Muscle layer of duodenum (tissue), 2 donors: ENCODE measurements around the gene CLCN1.
"Not testable (repeated sequence)": the region's sequence is repeated elsewhere in the genome, so short reads cannot be mapped to it uniquely, and the experiment has no call there.

ENCODE experiments used
- H3K27ac ChIP-seq: one replicate; pipeline ENCODE4 v1.7.0; 2013; ENCODE audit warnings: mild to moderate bottlenecking, low read length
- H3K27me3 ChIP-seq: one replicate; pipeline ENCODE4 v1.7.0; 2013; ENCODE audit warnings: low read depth, mild to moderate bottlenecking, control low read depth, low read length
- H3K36me3 ChIP-seq, 2 donors: one replicate each; pipeline ENCODE4 v1.7.0; 2013; ENCODE audit warnings: low read length in 2 of 2, control low read depth in 1 of 2, mild to moderate bottlenecking in 1 of 2; ENCODE audit not compliant: insufficient read depth in 2 of 2, control insufficient read depth in 1 of 2
- H3K4me1 ChIP-seq, 2 donors: one replicate each; pipeline ENCODE4 v1.7.0; 2013; ENCODE audit warnings: low read length in 2 of 2, mild to moderate bottlenecking in 2 of 2, control low read depth in 1 of 2, moderate library complexity in 1 of 2; ENCODE audit not compliant: insufficient read depth in 2 of 2, control insufficient read depth in 1 of 2
- H3K4me3 ChIP-seq, 2 donors: one replicate each; pipeline ENCODE4 v1.7.0; 2013; ENCODE audit warnings: low read length in 2 of 2, low read depth in 1 of 2, mild to moderate bottlenecking in 1 of 2
- H3K9me3 ChIP-seq, 2 donors: one replicate each; pipeline ENCODE4 v1.7.0; 2013; ENCODE audit warnings: low read length in 2 of 2, control low read depth in 1 of 2, mild to moderate bottlenecking in 1 of 2; ENCODE audit not compliant: control insufficient read depth in 1 of 2
- donor health status: healthy.

The CLCN1 gene

GRCh38 chr7:143285470-143285778, 30.5 kb upstream of the CLCN1 start:
- Histone ChIP-seq H3K27ac (peak overlapping the region; percentile 67), H3K9me3 (no peaks in the 10 kb centered on the region), H3K36me3 (no peaks in the 10 kb centered on the region), H3K4me3 (peak overlapping the region in 1 of 2 donors; percentile 48), H3K4me1 (peaks cover 13 to 24% of the 10 kb centered on the region in 2 donors), H3K27me3 (no peaks in the 10 kb centered on the region)

- Histone ChIP-seq H3K4me3 (peak overlapping the region in 1 of 2 donors; percentile 48), H3K36me3 (no peaks in the 10 kb centered on the region), H3K4me1 (peaks cover 13 to 29% of the 10 kb centered on the region in 2 donors), H3K27ac (peak overlapping the region; percentile 67), H3K27me3 (no peaks in the 10 kb centered on the region), H3K9me3 (no peaks in the 10 kb centered on the region)
Measured at GRCh38 chr7:143285806-143286521, 29.9 kb upstream of the CLCN1 start.

- no peaks in the 10 kb centered on the region for H3K9me3 ChIP-seq
- peaks cover 13 to 32% of the 10 kb centered on the region in 2 donors for H3K4me1 ChIP-seq
- H3K4me3 ChIP-seq, result peak overlapping the region in 1 of 2 donors; percentile 23
- no peaks in the 10 kb centered on the region for H3K27me3 ChIP-seq
- peaks cover 0 to 4% of the 10 kb centered on the region in 2 donors for H3K36me3 ChIP-seq
- peak overlapping the region; percentile 67 for H3K27ac ChIP-seq
Measured at GRCh38 chr7:143286522-143286890, 29.4 kb upstream of the CLCN1 start.

- H3K27me3 ChIP-seq, result no peaks in the 10 kb centered on the region
- H3K9me3 ChIP-seq, result no peaks in the 10 kb centered on the region
- H3K27ac ChIP-seq, result peak overlapping the region; percentile 29
- peak overlapping the region; percentile 51 to 90 for H3K4me3 ChIP-seq
- peaks cover 13 to 32% of the 10 kb centered on the region in 2 donors for H3K4me1 ChIP-seq
- H3K36me3 ChIP-seq, result peaks cover 3 to 11% of the 10 kb centered on the region in 2 donors
Measured at GRCh38 chr7:143287339-143287934, 28.5 kb upstream of the CLCN1 start.

- Histone ChIP-seq H3K27me3 (no peaks in the 10 kb centered on the region), H3K36me3 (peaks cover 10 to 14% of the 10 kb centered on the region in 2 donors), H3K9me3 (no peaks in the 10 kb centered on the region), H3K4me3 (peak within 1 kb of the TSS; percentile 83 to 90), H3K27ac (peak within 1 kb of the TSS; percentile 86), H3K4me1 (peaks cover 13 to 32% of the 10 kb centered on the region in 2 donors)
Measured at GRCh38 chr7:143287935-143288826, 27.7 kb upstream of the CLCN1 start, which contains the start of gene CASP2. TSS of gene CASP2 (plus strand) at chr7:143288351. CDS start at chr7:143288456, 105 bp downstream.

GRCh38 chr7:143288836-143289235, 27.1 kb upstream of the CLCN1 start:
- H3K9me3 ChIP-seq, result no peaks in the 10 kb centered on the region
- peaks cover 17% of the 10 kb centered on the region in 2 donors for H3K36me3 ChIP-seq
- H3K27ac ChIP-seq, result peak overlapping the region; percentile 86
- H3K4me3 ChIP-seq, result peak overlapping the region; percentile 83 to 90
- H3K27me3 ChIP-seq, result no peaks in the 10 kb centered on the region
- H3K4me1 ChIP-seq, result peaks cover 10 to 32% of the 10 kb centered on the region in 2 donors

- peak overlapping the region; percentile 83 to 90 for H3K4me3 ChIP-seq
- H3K36me3 ChIP-seq, result peaks cover 23% of the 10 kb centered on the region in 2 donors
- H3K9me3 ChIP-seq, result no peaks in the 10 kb centered on the region
- peaks cover 5 to 32% of the 10 kb centered on the region in 2 donors for H3K4me1 ChIP-seq
- no peaks in the 10 kb centered on the region for H3K27me3 ChIP-seq
- peak overlapping the region; percentile 86 for H3K27ac ChIP-seq
Measured at GRCh38 chr7:143289421-143289820, 26.5 kb upstream of the CLCN1 start.

GRCh38 chr7:143289888-143290287, 26.0 kb upstream of the CLCN1 start:
- H3K27me3 ChIP-seq, result not testable (repeated sequence)
- Histone ChIP-seq H3K4me3 (peak overlapping the region in 1 of 2 donors; percentile 90), H3K4me1 (peaks cover 5 to 32% of the 10 kb centered on the region in 2 donors)

GRCh38 chr7:143290293-143290692, 25.6 kb upstream of the CLCN1 start:
- no peak overlapping the region for H3K27ac ChIP-seq
- H3K36me3 ChIP-seq, result peaks cover 31 to 32% of the 10 kb centered on the region in 2 donors
- H3K9me3 ChIP-seq, result no peaks in the 10 kb centered on the region
- H3K4me3 ChIP-seq, result no peak overlapping the region
- H3K4me1 ChIP-seq, result peaks cover 5 to 32% of the 10 kb centered on the region in 2 donors
- H3K27me3 ChIP-seq, result no peaks in the 10 kb centered on the region

More at GRCh38 chr7:143289888-143290287, 26.0 kb upstream of the CLCN1 start:
- H3K9me3 ChIP-seq, H3K27ac ChIP-seq: not testable (repeated sequence)
- peaks cover 27% of the 10 kb centered on the region in 2 donors for H3K36me3 ChIP-seq

- Histone ChIP-seq H3K36me3 (peaks cover 42 to 46% of the 10 kb centered on the region in 2 donors), H3K4me1 (peaks cover 0 to 23% of the 10 kb centered on the region in 2 donors)
Measured at GRCh38 chr7:143292876-143293275, 23.0 kb upstream of the CLCN1 start.

GRCh38 chr7:143295870-143296269, 20.0 kb upstream of the CLCN1 start:
- no peak overlapping the region for H3K27ac ChIP-seq
- no peaks in the 10 kb centered on the region for H3K27me3 ChIP-seq
- peaks cover 4% of the 10 kb centered on the region in 2 donors for H3K4me1 ChIP-seq
- no peaks in the 10 kb centered on the region for H3K9me3 ChIP-seq
- no peak overlapping the region for H3K4me3 ChIP-seq
- peaks cover 65 to 68% of the 10 kb centered on the region in 2 donors for H3K36me3 ChIP-seq

More at GRCh38 chr7:143292876-143293275, 23.0 kb upstream of the CLCN1 start:
- Histone ChIP-seq H3K4me3 (no peak overlapping the region), H3K9me3 (no peaks in the 10 kb centered on the region), H3K27me3 (no peaks in the 10 kb centered on the region), H3K27ac (no peak overlapping the region)
